GM19035 (cell line): Measurements from ENCODE around the gene TFF1.

Experiments used
- ATAC-seq: cut with Tn5 transposase; IDR thresholded peaks from one replicate; pipeline ENCODE4 v1.9.1; 2021; ENCODE audit not compliant: unreplicated experiment

Gene TFF1

DNA sequence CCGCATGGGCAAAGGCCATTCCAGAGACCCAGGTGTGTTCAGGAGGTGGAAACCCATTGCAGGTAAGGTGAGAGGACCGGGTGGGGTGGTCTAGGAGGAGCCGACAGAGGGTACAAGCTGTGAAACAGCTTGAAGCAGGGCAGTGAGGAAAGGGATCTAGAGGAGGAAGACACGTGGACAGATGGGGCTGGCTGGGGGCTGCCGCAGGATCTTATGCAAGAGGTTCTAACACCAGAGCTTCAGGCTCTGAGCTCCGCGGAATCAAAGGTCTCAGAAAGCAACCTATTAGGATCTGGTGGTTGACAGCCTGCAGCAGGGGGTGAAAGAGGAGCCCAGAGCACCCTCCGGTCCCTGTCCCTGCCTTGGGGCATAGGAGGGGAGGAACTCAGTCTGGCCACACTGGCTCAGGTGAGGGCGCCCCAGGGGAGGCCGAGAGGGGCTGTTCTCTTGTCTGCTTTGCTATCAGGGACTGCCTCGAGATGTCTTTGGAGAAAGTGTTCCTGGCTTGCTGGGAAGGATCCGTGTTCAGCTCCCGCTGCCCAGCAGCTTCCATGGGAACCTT is 1.9 kb downstream of the TFF1 start:
- no peak for ATAC-seq

DNA sequence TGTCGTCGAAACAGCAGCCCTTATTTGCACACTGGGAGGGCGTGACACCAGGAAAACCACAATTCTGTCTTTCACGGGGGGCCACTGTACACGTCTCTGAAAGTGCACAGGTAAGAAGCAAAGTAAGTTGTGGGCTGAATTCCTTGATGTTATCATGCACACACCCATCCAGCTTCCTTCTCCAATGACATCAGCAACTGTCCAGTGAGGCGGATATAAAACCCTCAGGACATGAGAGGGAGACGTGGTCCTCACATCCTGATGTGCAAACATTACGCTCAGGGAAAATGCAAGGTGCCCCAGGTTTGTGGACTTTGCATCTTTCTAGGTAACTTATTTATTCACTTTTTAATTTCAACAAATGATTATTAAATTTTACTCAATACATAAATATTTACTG is 3.0 kb downstream of the TFF1 start:
- no peak for ATAC-seq

DNA sequence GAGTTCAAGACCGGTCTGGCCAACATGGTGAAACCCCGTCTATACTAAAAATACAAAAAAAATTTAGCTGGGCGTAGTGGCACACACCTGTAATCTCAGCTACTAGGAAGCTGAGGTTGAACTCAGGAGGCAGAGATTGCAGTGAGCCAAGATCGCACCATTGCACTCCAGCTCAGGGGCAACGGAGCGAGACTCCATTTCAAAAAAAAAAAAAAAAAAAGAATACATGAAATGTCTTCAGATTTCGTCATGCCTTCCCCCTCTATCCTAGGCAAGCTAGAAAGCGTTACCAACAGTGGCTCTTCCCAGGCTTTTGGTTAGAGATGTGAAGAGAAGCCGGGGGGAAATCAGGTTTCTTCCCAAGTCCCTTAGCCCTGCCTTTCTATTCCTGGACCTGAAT is 3.6 kb downstream of the TFF1 start:
- no peak for ATAC-seq

DNA sequence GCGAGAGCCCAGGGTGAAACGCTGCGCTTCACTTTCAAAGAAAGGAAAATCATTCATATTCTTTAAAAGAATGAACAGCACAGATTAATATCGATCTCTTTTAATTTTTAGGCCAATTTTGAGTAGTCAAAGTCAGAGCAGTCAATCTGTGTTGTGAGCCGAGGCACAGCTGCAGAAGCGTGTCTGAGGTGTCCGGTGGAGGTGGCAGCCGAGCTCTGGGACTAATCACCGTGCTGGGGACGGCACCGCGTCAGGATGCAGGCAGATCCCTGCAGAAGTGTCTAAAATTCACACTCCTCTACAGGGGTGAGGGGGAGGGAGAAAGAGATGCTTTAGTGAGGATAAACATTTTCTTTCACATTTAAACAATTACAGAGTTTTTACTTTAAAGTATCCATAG is 4.1 kb downstream of the TFF1 start:
- no peak for ATAC-seq

DNA sequence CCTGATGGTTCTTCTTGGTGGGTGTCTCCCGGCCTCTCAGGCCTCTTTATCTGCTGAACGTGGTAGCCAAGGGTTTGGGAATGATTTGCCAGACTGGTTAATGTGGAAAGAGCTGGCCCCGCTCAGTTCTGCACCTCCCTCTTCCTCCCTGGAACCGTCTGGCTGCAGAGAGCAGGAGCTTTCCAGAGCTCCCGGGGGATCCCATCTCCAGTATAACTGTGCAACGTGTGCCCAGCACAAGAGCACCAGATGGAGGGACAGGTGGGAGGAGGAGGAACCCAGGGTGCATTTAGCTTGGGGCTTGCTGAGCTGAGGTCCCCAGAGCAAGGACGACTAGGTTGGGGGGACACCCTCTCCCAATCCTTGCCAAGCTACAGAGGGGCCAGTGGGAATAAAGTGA is 5.0 kb downstream of the TFF1 start:
- ATAC-seq = no peak

DNA sequence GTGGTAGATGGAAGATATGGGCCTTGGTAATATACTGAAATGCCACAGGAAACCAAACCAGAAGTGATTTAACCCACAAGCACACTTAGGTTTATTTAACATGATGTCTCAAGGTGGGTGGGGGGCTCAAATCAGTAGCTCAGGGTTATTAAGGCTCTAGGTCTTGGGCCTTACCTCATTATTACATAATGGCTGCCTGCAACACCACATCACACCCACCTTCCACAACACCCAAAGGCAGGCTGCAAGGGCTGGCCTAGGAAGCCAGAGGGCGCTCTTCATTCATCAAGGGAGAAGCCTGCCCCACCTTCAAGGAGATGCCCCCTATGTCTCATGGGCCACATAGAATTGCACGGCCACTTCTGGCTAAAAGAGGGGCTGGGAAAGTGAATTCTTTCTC is 6.0 kb downstream of the TFF1 start:
- ATAC-seq = no peak

DNA sequence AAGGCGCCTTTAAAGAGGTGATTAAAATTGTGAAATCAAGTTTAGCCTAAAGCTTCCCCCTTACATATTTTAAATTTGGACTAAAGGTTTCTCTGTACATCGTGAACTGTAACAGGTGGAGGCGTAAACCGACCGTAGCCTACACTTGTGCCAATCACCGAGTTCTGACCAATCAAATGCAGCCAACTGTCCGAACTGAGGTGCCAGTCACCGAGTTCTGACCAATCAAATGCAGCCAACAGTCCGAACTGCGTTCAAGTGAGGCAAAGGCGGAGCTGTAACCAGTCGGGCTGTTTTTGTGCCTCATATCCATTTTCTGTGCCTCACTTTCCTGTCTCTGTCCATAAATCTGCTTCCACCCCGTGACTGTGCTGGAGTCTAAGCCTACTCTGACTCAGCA is 7.4 kb downstream of the TFF1 start:
- ATAC-seq = no peak

DNA sequence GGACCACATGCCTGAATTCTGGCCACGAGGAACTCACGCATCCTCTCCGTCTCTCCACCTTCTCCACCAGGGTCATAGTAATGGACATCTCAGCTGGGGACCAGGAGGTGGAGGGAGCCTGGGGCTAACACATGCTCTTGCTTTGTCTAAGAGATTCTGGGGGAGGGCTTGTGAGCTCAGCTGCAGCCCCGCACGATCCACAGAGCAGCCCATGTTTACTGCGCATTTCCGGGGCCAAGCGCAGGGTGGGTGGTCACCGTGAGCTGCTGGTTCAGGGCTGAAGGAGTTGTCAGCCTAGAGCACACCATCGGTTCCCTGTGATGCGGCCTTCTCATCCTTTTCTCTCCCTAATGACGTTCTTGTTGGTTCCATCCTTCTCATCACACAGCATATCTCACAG is 8.1 kb downstream of the TFF1 start:
- no peak for ATAC-seq

DNA sequence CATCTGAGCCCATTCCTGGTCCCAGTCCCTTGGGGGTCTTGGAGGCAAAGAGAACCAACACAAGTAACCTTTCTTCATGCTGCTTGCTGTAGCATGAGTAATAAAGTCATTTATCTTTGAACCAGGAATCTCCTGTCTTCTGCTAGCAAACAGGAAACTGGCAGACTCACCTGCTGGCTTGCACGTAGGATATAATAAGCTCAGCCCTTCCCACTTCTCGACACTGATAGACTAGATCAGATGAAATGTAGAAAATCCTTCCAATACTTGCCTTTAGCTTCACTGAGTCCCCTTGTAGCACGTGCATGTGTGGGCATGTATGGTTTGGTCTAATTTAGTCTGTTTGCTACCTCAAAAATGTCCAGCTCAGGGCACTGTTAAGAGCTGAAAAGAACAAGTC is 9.0 kb downstream of the TFF1 start:
- ATAC-seq = no peak

DNA sequence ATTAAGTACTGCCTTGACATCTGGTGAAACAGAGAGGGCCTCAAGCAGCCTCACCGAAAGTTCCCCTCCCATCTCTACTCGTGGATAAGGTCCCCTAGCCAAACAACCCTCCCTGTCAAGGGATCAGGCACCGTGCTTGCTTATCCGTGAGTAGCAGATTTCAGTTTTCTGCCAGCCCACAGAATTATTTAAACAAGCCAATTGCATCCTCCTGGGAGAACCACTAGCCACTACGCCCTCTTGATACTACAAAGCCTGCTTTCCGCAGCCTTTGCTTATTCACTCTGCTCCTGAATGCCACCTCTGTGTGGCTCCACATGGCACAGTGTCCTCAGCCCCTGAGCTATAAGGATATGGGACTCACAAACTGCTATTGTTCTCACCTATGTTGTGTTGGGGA is 9.7 kb downstream of the TFF1 start:
- no peak for ATAC-seq

DNA sequence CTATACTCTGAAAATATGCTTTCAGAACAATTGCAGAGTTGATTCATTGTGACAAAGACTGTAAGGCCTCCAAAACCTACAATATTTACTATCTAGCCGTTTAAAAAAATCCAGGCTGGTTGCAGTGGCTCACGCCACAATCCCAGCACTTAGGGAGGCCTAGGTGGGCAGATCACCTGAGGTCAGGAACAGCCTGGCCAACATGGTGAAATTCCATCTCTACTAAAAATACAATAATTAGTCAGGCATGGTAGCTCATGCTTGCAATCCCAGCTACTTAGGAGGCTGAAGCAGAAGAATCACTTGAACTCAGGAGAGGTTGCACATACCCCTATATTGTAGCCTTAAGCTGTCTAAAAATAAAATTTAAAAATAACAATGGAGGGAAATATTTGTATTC is 10.3 kb downstream of the TFF1 start:
- ATAC-seq = no peak

DNA sequence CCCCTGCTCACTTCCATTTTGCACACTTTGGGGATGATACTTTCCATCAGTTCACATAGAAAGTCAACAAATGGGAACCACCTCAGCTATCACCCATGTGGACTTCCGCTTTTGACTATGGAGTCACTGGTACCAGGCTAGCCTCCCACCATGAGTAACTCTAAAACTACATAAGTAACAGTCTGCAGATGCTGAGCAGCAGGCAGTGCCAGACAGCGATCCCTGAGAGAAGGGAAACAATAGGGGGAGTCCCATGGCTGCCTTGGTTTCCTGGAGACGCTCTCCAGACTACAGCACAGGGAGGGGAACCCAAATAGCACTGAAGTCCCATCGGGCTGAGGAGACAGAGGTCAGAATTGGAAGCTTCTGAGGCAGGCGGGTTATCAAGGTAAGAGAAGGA is 12.7 kb downstream of the TFF1 start:
- ATAC-seq = no peak

DNA sequence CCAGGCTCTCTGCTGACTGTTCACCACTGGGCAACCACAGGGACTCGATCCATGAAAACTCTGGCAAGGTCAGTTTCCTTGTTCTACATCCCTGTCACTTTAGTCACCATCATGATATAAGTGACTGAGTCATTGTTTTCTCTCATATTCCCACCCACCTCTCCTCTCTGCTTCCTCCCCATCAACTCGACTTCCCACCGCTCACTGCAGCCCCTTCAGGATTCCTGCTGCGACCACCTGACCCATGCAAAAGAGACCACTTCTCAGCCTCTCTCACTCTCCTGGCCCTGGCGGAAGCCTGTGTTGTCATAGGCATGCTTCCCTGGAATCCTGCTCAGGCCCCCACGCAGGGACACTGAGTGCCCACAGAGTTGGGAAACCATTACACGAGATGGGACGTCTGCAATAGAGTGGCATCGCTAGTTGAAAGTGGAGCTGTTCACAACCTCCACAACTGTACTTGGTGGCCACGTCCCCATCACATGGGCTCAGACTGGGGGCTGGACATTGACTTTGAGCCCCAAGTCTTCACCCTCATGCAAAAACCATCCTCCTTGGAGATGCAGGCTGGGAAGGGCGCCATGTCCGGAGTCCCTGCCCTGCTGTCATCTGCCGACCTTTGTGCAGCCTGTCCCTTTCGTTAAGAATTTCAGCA is 13.8 kb downstream of the TFF1 start:
- ATAC-seq = no peak

DNA sequence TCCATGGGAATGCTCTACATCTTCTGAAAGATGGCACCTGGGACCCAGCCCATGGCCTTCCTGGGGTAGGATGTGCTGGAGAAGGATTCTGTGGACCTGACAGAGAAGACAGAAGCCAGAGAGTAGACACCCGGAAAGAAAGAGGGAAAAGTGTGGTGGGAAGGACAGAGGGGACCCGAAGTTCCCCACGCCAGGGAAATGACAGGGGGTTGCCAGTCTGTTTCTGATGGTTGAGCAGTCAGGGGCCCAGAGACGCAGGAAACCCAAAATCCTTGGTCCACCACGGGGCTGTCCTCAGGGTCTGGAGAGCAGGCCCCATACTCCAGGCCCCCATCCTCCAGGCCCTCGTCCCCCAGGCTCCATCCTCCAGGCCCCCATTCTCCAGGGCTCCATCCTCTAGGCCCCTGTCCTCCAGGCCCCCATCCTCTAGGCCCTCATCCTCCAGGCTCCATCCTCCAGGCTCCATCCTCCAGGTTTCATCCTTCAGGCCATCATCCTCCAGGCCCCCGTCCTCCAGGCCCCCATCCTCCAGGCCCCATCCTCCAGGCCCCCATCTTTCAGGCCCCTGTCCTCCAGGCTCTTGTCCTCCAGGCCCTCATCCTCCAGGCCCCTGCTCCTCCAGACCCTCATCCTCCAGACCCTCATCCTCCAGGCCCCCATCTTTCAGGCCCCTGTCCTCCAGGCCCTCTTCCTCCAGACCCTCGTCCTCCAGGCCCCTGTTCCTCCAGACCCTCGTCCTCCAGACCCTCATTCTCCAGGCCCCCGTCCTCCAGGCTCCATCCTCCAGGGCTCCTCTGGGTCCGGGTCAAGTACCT is 14.5 kb downstream of the TFF1 start:
- no peak for ATAC-seq

DNA sequence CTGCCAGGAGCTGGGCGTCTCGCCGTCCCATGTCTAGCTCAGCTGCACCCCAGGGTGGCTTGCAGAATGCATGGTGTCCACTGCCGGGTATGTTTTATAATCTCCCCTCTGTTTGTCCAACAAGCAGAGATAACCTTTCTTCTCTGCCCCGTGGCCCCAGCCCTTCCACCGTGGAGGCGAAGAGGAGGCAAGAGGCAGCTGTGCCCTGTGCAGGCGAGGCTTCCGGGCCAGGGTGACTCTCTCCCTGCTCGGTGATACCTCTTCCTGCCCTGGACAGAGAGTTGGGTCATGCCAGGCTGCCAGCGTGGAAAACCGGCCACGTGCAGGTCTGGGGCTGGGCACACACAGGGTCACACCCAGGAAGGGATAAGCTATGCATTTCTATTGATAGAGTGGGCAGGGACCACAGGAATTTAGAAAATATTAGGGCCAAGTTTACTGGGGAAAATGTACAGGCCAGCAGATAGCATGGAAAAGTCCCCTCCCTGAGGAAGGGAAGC is 15.4 kb downstream of the TFF1 start, which contains the start of gene TFF2:
TSS of gene TFF2 (minus strand) at position 68 of the 500 bp plus-strand sequence. CDS start at position 31, 37 bp downstream.
- ATAC-seq = no peak

DNA sequence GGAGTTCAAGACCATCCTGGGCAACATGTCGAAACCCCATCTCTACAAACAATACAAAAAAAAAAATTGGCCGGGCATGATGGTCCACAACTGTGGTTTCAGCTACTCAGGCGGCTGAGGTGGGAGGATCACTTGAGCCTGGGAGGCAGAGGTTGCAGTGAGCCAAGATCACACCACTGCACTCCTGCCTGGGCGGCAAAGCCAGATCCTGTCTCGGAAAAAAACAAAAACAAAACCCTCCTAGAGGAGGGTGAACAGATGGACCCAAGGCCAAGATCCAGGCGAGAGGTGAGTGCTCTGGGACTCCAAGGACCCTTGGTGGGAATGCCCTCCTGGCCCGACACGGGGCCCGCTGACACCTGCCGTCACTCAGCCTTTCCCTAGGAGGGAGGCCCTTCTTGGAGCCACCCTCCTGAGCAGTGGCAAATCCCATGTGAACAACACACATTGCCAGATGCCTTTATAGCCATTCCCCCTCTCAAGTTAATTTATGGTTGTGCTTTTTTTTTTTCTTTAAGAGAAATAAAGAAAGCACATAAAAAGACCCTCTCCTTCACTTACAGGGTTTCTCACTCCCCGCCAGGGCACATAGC is 15.9 kb downstream of the TFF1 start:
- ATAC-seq = no peak

DNA sequence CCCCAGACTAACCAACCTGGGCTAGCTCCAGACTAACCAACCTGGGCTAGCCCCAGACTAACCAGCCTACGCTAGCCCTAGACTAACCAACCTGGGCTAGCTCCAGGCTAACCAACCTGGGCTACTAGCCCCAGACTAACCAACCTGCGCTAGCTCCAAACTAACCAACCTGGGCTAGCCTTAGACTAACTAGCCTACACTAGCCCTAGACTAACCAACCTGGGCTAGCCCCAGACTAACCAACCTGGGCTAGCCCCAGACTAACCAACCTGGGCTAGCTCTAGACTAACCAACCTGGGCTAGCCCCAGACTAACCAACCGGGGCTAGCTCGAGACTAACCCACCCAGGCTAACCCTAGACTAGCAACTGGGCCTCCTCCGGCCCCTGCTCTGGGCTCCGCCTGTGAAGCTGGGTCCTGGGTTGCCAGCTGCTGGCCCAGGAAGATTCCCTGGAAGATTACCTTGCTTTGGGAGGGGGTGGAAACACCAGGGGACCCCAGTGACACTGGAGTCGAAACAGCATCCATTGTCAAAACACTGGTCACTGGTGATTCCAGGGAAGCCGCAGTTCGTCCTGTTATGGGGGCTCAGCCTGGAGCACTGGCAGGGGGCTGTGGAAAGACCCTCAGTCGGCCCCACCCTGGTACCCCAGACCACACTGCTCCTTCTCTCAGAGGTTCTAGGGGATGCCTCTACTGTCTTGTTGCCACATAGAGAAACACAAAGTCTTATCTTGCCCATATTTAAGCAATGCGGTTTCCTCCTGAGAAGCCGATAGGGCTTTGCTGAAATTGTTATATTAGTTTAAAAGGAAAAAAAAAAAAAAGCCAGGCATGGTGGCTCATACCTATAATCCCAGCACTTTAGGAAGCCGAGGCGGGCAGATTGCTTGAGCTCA is 16.7 kb downstream of the TFF1 start:
- ATAC-seq = no peak

DNA sequence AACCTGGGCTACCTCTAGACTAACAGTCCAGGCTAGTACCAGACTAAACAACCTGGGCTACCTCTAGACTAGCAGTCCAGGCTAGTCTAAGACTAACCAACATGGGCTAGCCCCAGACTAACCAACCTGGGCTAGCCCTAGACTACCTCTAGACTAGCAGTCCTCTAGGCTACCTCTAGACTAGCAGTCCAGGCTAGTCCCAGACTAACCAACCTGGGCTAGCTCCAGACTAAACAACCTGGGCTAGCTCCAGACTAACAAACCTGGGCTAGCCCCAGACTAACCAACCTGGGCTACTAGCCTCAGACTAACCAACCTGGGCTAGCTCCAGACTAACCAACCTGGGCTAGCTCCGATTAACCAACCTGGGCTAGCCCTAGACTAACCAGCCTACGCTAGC is 17.6 kb downstream of the TFF1 start:
- no peak for ATAC-seq

DNA sequence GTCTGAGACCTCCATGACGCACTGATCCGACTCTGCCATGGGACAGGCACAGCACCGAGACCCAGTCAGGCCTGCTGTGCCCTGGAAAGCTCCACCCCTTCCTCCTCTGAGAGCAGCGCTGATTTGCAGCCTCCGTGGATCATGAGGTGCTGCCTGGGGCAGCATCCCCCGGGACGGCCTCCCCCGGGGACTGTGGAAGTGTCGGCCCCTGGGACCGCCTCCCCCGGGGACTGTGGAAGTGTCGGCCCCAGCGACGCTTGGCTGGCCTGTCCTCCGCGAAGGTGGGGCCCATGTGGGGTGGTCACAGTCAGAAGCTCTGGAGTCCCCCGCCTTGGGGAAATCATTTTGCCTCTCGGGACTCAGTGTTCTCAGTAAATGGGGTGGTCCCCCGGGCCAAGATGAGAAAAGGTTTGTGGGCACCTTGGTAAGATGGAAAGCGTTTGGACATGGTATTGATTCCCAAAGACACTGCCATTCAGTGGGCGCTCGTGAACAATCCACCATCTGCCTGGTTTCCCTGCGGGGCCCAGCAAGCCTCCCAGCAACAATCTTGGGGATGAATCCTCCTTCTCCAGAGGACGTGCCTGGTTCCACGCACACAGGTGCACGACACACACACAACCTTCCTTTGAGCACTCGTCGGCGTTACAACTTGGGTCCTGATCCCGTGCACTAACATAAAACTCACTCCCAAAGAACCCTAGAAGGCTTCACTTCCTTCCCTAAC is 18.6 kb downstream of the TFF1 start:
- no peak for ATAC-seq
